H1 (cell line): ENCODE data around the gene L3MBTL4. TPM values are rescaled to one million over a fixed set of nuclear protein-coding genes. Genes with fewer than 3 reads are reported as not detected.

Experiments
- CHD1 ChIP-seq: IDR thresholded peaks from 2 replicates; pipeline ENCODE4 v1.6.1; 2012; ENCODE audit warnings: low read depth, low read length, improper control_type of control experiment
- CHD7 ChIP-seq: fragments of 300-600 bp; sonication (generic); IDR thresholded peaks from 2 replicates; pipeline ENCODE4 v1.7.1; 2012; ENCODE audit warnings: low read length, moderate library complexity, mild to moderate bottlenecking, inconsistent platforms; ENCODE audit not compliant: insufficient replicate concordance
- CTCF ChIP-seq, 3 experiments: IDR thresholded peaks; 1 replicate in 2 of 3; 2 replicates in 1 of 3; pipeline versions ENCODE4 v1.5.1 to v1.6.1; 2011; ENCODE audit warnings: low read length in 3 of 3, mild to moderate bottlenecking in 3 of 3, inconsistent platforms in 2 of 3, low read depth in 1 of 3, moderate library complexity in 1 of 3; ENCODE audit not compliant: insufficient read depth in 1 of 3; ENCODE audit errors: control extremely low read depth in 1 of 3
- JUN ChIP-seq: IDR thresholded peaks from 2 replicates; pipeline ENCODE4 v1.6.1; 2011; ENCODE audit warnings: low read depth, mild to moderate bottlenecking, improper control_type of control experiment, low read length
- POLR2AphosphoS5 ChIP-seq: IDR thresholded peaks from 2 replicates; pipeline ENCODE4 v1.6.1; 2011; ENCODE audit warnings: low read depth, low read length
- RBBP5 ChIP-seq: IDR thresholded peaks from 2 replicates; pipeline ENCODE4 v1.7.1; 2012; ENCODE audit warnings: low read depth, mild to moderate bottlenecking, inconsistent platforms, low read length, moderate library complexity, borderline replicate concordance
- polyA plus RNA-seq, 7 experiments: library from polyadenylated mRNA; depleted of rRNA in 3 of 7; stranded (reverse) in 5 of 7; unstranded in 2 of 7; fragments of >200 nt in 5 of 7; fragments of 200-250 nt in 2 of 7; gene quantifications; 1 replicate in 5 of 7; 2 replicates in 1 of 7; 4 replicates in 1 of 7; pipeline versions ENCODE4 v1.2.1 to v1.2.3, GENCODE V29; 2011 to 2013; ENCODE audit warnings: missing spikeins in 2 of 7, mixed read lengths in 2 of 7
- total RNA-seq: library from RNA; stranded (reverse); fragmentation: NEBNext Ultra II Directional; extraction: Animal tissue kit (Norgen Biotek cat#: 25700); gene quantifications from 2 replicates; pipeline ENCODE4 v1.2.1, GENCODE V29; 2021

L3MBTL4 gene
- total and polyA plus RNA-seq, 2 of the 8 experiments (the other 6 are each of a cell fraction or from before 2014, with no cell fraction given), result 1.0 to 2.1 TPM

GRCh38 chr18:6427286-6427685 lies 12.6 kb upstream of the L3MBTL4 start (continued):
- no peak for TF ChIP-seq JUN
- no peak for TF ChIP-seq RBBP5
- no peak for TF ChIP-seq CHD7
- no peak for TF ChIP-seq POLR2AphosphoS5
- TF ChIP-seq CHD1, result no peak
- no peak for TF ChIP-seq CTCF (IDR thresholded peaks at IDR 0.05; ENCODE audit: control extremely low read depth in 1 of 3, insufficient read depth in 1 of 3, low read depth in 1 of 3, low read length in 3 of 3)
